Testis (tissue), 3 donors: Measurements from ENCODE around the gene CSRP2. TPM values are rescaled to one million over a fixed set of nuclear protein-coding genes. Genes with fewer than 3 reads are reported as not detected.

Source experiments
- DNase-seq: peaks from one replicate; pipeline ENCODE4 v3.0.0-alpha.2; 2019
- H3K27ac ChIP-seq, 2 donors: fragments of 200-600 bp; sonication (generic); one replicate each; pipeline ENCODE4 v1.5.1; 2019
- H3K27me3 ChIP-seq: fragments of 200-600 bp; sonication (generic); one replicate; pipeline ENCODE4 v1.5.1; 2019
- H3K36me3 ChIP-seq: fragments of 200-600 bp; sonication (generic); one replicate; pipeline ENCODE4 v1.5.1; 2017; ENCODE audit warnings: low read depth; ENCODE audit errors: missing control alignments
- H3K4me1 ChIP-seq: fragments of 200-600 bp; sonication (generic); one replicate; pipeline ENCODE4 v1.5.1; 2019
- H3K4me3 ChIP-seq, 2 donors: fragments of 200-600 bp; sonication (generic); one replicate each; pipeline ENCODE4 v1.5.1; 2017 to 2019
- H3K9me3 ChIP-seq: fragments of 200-600 bp; sonication (generic); one replicate; pipeline ENCODE4 v1.5.1; 2017
- CTCF ChIP-seq, 3 experiments: fragments of 450-650 bp in 2 of 3; fragments of 200-600 bp in 1 of 3; sonication (generic) in 1 of 3; IDR thresholded peaks; one replicate each; pipeline ENCODE4 v1.5.1; 2016 to 2019; ENCODE audit warnings: antibody characterized with exemption in 3 of 3, mild to moderate bottlenecking in 2 of 3, moderate library complexity in 1 of 3
- POLR2A ChIP-seq: fragments of 450-650 bp; IDR thresholded peaks from one replicate; pipeline ENCODE4 v1.6.1; 2017; ENCODE audit warnings: antibody characterized with exemption, mild to moderate bottlenecking, moderate library complexity
- WGBS, 2 donors: methylation state at CpG; one replicate each; pipeline ENCODE4 v1.1.5; 2018; 5-methylcytosine and 5-hydroxymethylcytosine counted together
- intact Hi-C: fragments of 100-400 bp; cut with DNase I; formaldehyde crosslinking; loops from one replicate; pipeline ENCODE4 v1.15.1; 2023; ENCODE audit warnings: low total_unique reads
- polyA plus RNA-seq: library from polyadenylated mRNA; stranded (reverse); fragments of 350-450 nt; fragmentation: Illumina TruSeq; extraction: RNeasy Lipid Tissue Mini Kit (QIAGEN cat#74804); gene quantifications from one replicate; pipeline ENCODE4 v1.2.3, GENCODE V29; 2014; ENCODE audit warnings: low read depth, low replicate concordance; ENCODE audit not compliant: insufficient read depth
- total RNA-seq, 2 donors: library from RNA; depleted of rRNA; stranded (reverse); fragments of >200 nt; gene quantifications; one replicate each; pipeline ENCODE4 v1.2.3, GENCODE V29; 2016

CSRP2 gene
- total and polyA plus RNA-seq, 3 donors from 2014 or later, result 14.0 to 54.9 (median 20.1) TPM

GRCh38 chr12:76872415-76872814 lies 6.4 kb downstream of the CSRP2 start:
- WGBS, 2 donors, result 86% methylated on average over 5 of the region's 5 CpGs
- Histone ChIP-seq H3K27me3 (no peaks in the 10 kb centered on the region), H3K9me3 (no peaks in the 10 kb centered on the region), H3K4me1 (no peaks in the 10 kb centered on the region), H3K4me3 (no peak overlapping the region), H3K36me3 (no peaks in the 10 kb centered on the region), H3K27ac (no peak overlapping the region)
- no peak for DNase-seq
- intact Hi-C loops, result no loop called here
- TF ChIP-seq CTCF (IDR thresholded peaks at IDR 0.05) (no peak), POLR2A (no peak)

GRCh38 chr12:76871742-76872141 lies 7.1 kb downstream of the CSRP2 start:
- WGBS, 2 donors, result 85% methylated on average over 3 of the region's 3 CpGs
- H3K27ac ChIP-seq, result no peak overlapping the region
- H3K4me3 ChIP-seq, result no peak overlapping the region
- no peak for DNase-seq
- H3K36me3 ChIP-seq, result no peaks in the 10 kb centered on the region
- H3K9me3 ChIP-seq, result no peaks in the 10 kb centered on the region
- TF ChIP-seq POLR2A, result no peak
- intact Hi-C loops, result no loop called here
- no peaks in the 10 kb centered on the region for H3K27me3 ChIP-seq
- H3K4me1 ChIP-seq, result no peaks in the 10 kb centered on the region

- WGBS, 2 donors, result 83 to 85% methylated on average over 2 of the region's 2 CpGs
- H3K36me3 ChIP-seq, result no peaks in the 10 kb centered on the region
- TF ChIP-seq POLR2A (no peak), CTCF (IDR thresholded peaks at IDR 0.05) (no peak)
- intact Hi-C loops, result no loop called here
- H3K27me3 ChIP-seq, result no peaks in the 10 kb centered on the region
- DNase-seq, result no peak
- H3K4me3 ChIP-seq, result no peak overlapping the region
- H3K27ac ChIP-seq, result no peak overlapping the region
- no peaks in the 10 kb centered on the region for H3K4me1 ChIP-seq
- H3K9me3 ChIP-seq, result no peaks in the 10 kb centered on the region
Measured at GRCh38 chr12:76871082-76871481, 7.7 kb downstream of the CSRP2 start.

- Histone ChIP-seq H3K27ac (no peak overlapping the region), H3K4me3 (no peak overlapping the region), H3K36me3 (no peaks in the 10 kb centered on the region), H3K27me3 (no peaks in the 10 kb centered on the region), H3K9me3 (no peaks in the 10 kb centered on the region), H3K4me1 (no peaks in the 10 kb centered on the region)
- TF ChIP-seq CTCF (IDR thresholded peaks at IDR 0.05) (no peak), POLR2A (no peak)
- DNase-seq, result no peak
- intact Hi-C loops, result no loop called here
- 82 to 88% methylated on average over 8 of the region's 8 CpGs for WGBS, 2 donors
Measured at GRCh38 chr12:76866726-76867125, 12.1 kb downstream of the CSRP2 start.

GRCh38 chr12:76866151-76866567 lies 12.7 kb downstream of the CSRP2 start:
- 69 to 85% methylated on average over 8 of the region's 8 CpGs for WGBS, 2 donors
- H3K4me3 ChIP-seq, result no peak overlapping the region
- no peaks in the 10 kb centered on the region for H3K36me3 ChIP-seq
- no peaks in the 10 kb centered on the region for H3K4me1 ChIP-seq
- TF ChIP-seq POLR2A (no peak), CTCF (IDR thresholded peaks at IDR 0.05) (no peak)
- intact Hi-C loops, result no loop called here
- DNase-seq, result no peak
- H3K27me3 ChIP-seq, result no peaks in the 10 kb centered on the region
- no peak overlapping the region for H3K27ac ChIP-seq
- no peaks in the 10 kb centered on the region for H3K9me3 ChIP-seq
